GM18507 (cell line): Measurements from ENCODE around the gene GLUL.
"Not testable (repeated sequence)": the region's sequence is repeated elsewhere in the genome, so short reads cannot be mapped to it uniquely, and the experiment has no call there.

Source experiments
- DNase-seq: peaks from one replicate; pipeline ENCODE4 v3.0.0; 2011; ENCODE audit warnings: low read depth; ENCODE audit not compliant: insufficient read length; ENCODE audit errors: extremely low spot score
- FAIRE-seq: peaks from 2 replicates; lab custom pipeline; 2011; peaks lifted over from hg19 to GRCh38; lab: Jason Lieb, UNC

Gene GLUL

DNA sequence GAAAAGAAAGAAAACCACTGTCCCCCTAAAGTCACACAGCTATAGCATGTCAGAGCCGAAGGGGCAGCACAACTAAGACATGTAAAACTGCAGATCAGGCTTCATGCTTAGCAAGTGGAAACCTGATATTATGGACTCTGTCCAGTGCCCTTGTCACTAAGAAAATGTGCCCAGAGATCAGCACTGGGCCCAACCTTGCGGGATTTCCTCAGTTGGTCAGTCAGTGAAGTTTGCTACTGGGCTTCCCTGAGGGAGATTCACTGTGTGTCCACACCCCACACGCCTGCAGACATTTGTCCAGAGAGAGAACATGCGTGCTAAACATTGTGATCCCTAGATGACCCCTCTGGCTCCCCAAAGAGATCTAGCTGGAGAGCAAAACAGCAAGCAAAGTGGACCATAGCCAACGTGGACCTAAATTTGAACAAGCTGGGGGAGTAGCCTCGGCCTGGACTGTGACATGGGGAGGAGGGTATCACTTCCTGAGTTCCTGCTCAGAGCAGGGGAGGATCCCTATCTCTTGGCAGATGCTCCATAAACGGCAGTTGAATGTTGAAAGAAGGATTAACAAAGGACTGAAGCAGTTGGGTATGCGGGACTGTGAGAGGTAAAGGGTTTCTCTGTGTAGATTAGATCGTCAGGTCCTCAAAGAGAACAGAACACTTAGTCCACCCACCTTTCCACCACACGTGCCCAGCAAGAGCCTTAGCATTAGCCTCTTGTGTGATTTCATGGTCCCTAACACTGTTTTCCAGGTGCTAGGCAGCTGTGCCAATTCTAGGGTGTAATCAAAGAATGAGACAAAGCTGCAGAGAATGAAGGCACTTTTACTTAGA is 53.6 kb downstream of the GLUL start:
- DNase-seq (no peak), FAIRE-seq (no peak)

- DNase-seq (no peak), FAIRE-seq (no peak)
Observed at GRCh38 chr1:182335771-182336566, 55.6 kb downstream of the GLUL start.

GRCh38 chr1:182333071-182333571 is 58.5 kb downstream of the GLUL start:
- not testable (repeated sequence) for DNase-seq, FAIRE-seq

DNA sequence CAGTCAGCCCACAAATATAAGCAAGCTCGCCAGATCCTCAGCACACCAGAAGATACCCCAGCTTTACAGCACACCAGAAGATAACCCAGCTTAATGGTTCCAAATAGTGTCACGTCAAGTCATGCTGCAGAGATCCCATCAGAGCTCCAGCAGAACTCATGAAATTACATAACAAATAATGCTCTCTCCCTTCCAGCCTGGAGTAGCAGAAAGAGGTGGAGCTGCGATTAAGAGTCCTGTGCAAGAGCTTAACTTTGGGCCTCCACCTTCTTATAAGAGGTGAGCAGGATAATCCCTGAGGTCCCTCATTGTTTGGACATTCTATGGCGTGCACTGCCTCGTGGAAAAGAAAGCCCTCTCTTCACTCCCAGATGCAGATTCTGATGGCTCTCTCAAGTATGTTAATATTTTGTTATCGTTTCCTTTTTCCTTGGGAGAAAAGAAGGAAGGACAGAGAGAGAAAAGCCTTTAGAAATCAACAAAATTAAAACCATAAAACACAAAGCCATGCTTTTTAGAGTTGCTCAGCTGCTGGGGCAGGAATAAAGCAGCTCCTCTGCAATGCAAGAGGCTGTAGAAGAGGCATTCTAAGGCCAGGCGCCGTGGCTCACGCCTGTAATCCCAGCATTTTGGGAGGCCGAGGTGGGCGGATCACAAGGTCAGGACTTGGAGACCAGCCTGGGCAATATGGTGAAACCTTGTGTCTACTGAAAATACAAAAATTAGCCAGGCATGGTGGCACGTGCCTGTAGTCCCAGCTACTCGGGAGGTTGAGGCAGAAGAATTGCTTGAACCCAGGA is 59.1 kb downstream of the GLUL start:
- no peak for FAIRE-seq

More for the DNA sequence above, 59.1 kb downstream of the GLUL start:
- no peak for DNase-seq
